ENCODE results near the gene CHST10. TPM values are rescaled to one million over a fixed set of nuclear protein-coding genes. Genes with fewer than 3 reads are reported as not detected.
A peak's percentile ranks its signal among the peaks of the same experiment; 100 is the strongest.

Gene CHST10
- total RNA-seq, 1 donor from 2014 or later: 33.0 TPM

- peaks cover 17% of the 10 kb centered on the region for H3K36me3 Mint-ChIP-seq (ENCODE audit: low read depth)
- H3K27ac Mint-ChIP-seq (ENCODE audit: unreplicated experiment): no peak overlapping the region
- TF ChIP-seq, protein P1, sequence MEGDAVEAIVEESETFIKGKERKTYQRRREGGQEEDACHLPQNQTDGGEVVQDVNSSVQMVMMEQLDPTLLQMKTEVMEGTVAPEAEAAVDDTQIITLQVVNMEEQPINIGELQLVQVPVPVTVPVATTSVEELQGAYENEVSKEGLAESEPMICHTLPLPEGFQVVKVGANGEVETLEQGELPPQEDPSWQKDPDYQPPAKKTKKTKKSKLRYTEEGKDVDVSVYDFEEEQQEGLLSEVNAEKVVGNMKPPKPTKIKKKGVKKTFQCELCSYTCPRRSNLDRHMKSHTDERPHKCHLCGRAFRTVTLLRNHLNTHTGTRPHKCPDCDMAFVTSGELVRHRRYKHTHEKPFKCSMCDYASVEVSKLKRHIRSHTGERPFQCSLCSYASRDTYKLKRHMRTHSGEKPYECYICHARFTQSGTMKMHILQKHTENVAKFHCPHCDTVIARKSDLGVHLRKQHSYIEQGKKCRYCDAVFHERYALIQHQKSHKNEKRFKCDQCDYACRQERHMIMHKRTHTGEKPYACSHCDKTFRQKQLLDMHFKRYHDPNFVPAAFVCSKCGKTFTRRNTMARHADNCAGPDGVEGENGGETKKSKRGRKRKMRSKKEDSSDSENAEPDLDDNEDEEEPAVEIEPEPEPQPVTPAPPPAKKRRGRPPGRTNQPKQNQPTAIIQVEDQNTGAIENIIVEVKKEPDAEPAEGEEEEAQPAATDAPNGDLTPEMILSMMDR (conservative IDR thresholded peaks at IDR 0.05): no peak
- no peak for DNase-seq (ENCODE audit: low read depth, low spot score)
- H3K27me3 Mint-ChIP-seq (ENCODE audit: low read depth): no peaks in the 10 kb centered on the region
- no peaks in the 10 kb centered on the region for H3K9me3 Mint-ChIP-seq
- peaks cover 3% of the 10 kb centered on the region for H3K4me1 Mint-ChIP-seq
- H3K4me3 Mint-ChIP-seq: no peak overlapping the region
These were observed 16.2 kb downstream of the CHST10 start for GRCh38 chr2:100401268-100401667.

- Mint-ChIP-seq H3K4me1 (peaks cover 3% of the 10 kb centered on the region), H3K27ac (ENCODE audit: unreplicated experiment) (no peak overlapping the region), H3K36me3 (ENCODE audit: low read depth) (peaks cover 14% of the 10 kb centered on the region), H3K4me3 (no peak overlapping the region), H3K27me3 (ENCODE audit: low read depth) (no peaks in the 10 kb centered on the region), H3K9me3 (no peaks in the 10 kb centered on the region)
- no peak for DNase-seq (ENCODE audit: low read depth, low spot score)
- TF ChIP-seq, protein P1 (conservative IDR thresholded peaks at IDR 0.05): no peak
These were observed 17.8 kb downstream of the CHST10 start for GRCh38 chr2:100399714-100400113.

DNA sequence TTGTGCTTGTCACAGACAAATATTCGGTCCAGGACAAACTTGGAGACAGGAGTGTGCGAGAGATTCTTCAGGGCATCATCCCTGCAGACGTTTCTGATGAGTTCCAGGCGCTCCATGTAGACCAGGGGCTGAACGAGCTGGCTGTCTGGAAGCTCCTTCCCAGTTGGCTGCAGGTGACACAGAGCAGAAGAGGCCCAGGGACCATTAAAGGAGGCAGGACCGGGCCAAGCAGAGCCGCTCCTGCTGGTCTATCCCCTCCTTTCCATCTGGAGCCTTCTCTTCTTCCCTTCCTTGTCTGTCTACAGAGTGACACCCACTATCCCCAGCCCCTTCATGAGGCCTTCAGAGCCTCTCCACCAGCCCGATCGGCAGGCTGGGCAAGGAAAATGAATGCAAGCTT is 19.5 kb downstream of the CHST10 start:
- no peak for DNase-seq (ENCODE audit: low read depth, low spot score)
- no peaks in the 10 kb centered on the region for H3K9me3 Mint-ChIP-seq
- H3K27ac Mint-ChIP-seq (ENCODE audit: unreplicated experiment): peak overlapping the region; percentile 78
- peaks cover 18% of the 10 kb centered on the region for H3K36me3 Mint-ChIP-seq (ENCODE audit: low read depth)
- H3K4me1 Mint-ChIP-seq: no peaks in the 10 kb centered on the region
- TF ChIP-seq, protein P1 (conservative IDR thresholded peaks at IDR 0.05): no peak
- H3K4me3 Mint-ChIP-seq: no peak overlapping the region
- no peaks in the 10 kb centered on the region for H3K27me3 Mint-ChIP-seq (ENCODE audit: low read depth)

DNA sequence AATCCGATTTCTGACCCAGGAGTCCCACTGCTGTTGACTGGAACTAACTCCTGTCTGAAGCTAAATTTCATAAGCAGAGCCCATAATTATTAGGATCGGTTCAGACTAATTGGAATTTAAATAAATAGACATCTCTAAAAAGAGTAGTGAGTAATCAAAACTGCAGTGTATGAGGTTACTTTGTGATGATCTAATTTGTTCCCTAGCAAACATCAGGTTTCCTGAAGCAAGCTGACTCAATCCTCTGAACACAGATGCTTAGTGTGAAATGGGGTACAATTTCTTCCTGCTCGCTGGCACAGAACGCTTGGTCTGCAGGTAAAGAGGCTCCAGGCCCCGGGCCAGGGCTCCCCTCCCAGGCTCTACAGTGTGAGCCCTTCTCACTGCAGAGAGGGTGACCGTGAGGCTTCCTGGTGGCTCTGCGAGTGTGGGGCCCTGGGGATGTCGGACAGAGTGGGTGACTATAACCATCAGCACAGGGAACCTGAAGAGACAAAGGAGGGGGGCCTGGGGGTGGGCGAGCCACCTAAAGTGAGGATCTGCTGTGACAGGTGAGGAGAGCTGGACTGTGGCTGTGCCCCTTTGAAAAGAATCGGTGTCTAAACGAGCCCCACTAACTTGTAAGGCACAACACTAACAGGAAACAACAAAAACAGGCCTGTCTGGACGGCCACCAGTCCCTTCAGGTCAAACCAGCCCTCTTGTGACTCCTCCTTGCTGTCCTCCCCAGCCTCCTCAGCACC is 20.2 kb downstream of the CHST10 start:
- Mint-ChIP-seq H3K27ac (ENCODE audit: unreplicated experiment) (peak overlapping the region; percentile 78), H3K36me3 (ENCODE audit: low read depth) (peaks cover 12% of the 10 kb centered on the region), H3K9me3 (no peaks in the 10 kb centered on the region), H3K4me3 (no peak overlapping the region), H3K27me3 (ENCODE audit: low read depth) (no peaks in the 10 kb centered on the region), H3K4me1 (no peaks in the 10 kb centered on the region)
- no peak for DNase-seq (ENCODE audit: low read depth, low spot score)
- TF ChIP-seq, protein P1 (conservative IDR thresholded peaks at IDR 0.05): no peak

- Mint-ChIP-seq H3K4me3 (no peak overlapping the region), H3K36me3 (ENCODE audit: low read depth) (peaks cover 8% of the 10 kb centered on the region), H3K27ac (ENCODE audit: unreplicated experiment) (peak overlapping the region; percentile 12), H3K27me3 (ENCODE audit: low read depth) (no peaks in the 10 kb centered on the region), H3K9me3 (no peaks in the 10 kb centered on the region), H3K4me1 (no peaks in the 10 kb centered on the region)
- TF ChIP-seq, protein P1 (conservative IDR thresholded peaks at IDR 0.05): no peak
- no peak for DNase-seq (ENCODE audit: low read depth, low spot score)
These were observed 21.0 kb downstream of the CHST10 start for GRCh38 chr2:100396483-100396882.

All from neural crest cell (in vitro differentiated cells).